ENCODE results near the gene NT5C1A.

The NT5C1A gene

GRCh38 chr1:39657923-39658485 is 13.9 kb downstream of the NT5C1A start:
- peak; percentile 49 for DNase-seq

GRCh38 chr1:39657402-39657801 is 14.5 kb downstream of the NT5C1A start:
- DNase-seq = no peak

- no peak for DNase-seq
Measured at GRCh38 chr1:39656391-39656790, 15.5 kb downstream of the NT5C1A start.

- DNase-seq = no peak
Measured at GRCh38 chr1:39655578-39656268, 16.2 kb downstream of the NT5C1A start.

- no peak for DNase-seq
Measured at GRCh38 chr1:39654291-39654690, 17.6 kb downstream of the NT5C1A start.

GRCh38 chr1:39653546-39654031 is 18.3 kb downstream of the NT5C1A start:
- DNase-seq = peak; percentile 79

- no peak for DNase-seq
Measured at GRCh38 chr1:39652554-39652953, 19.4 kb downstream of the NT5C1A start.

- DNase-seq = no peak
Measured at GRCh38 chr1:39652105-39652504, 19.8 kb downstream of the NT5C1A start.

- DNase-seq = no peak
Measured at GRCh38 chr1:39650431-39650830, 21.5 kb downstream of the NT5C1A start.

- DNase-seq = no peak
Measured at GRCh38 chr1:39649636-39650185, 22.2 kb downstream of the NT5C1A start.

- DNase-seq = no peak
Measured at GRCh38 chr1:39648496-39648895, 23.4 kb downstream of the NT5C1A start.

- DNase-seq = no peak
Measured at GRCh38 chr1:39647247-39647646, 24.7 kb downstream of the NT5C1A start.

GRCh38 chr1:39646232-39647081 is 25.4 kb downstream of the NT5C1A start:
- no peak for DNase-seq

- DNase-seq = no peak
Measured at GRCh38 chr1:39645411-39646043, 26.4 kb downstream of the NT5C1A start.

GRCh38 chr1:39643705-39644104 is 28.2 kb downstream of the NT5C1A start:
- DNase-seq = no peak

GRCh38 chr1:39642796-39643195 is 29.1 kb downstream of the NT5C1A start:
- DNase-seq = no peak

- DNase-seq = no peak
Measured at GRCh38 chr1:39640861-39641260, 31.0 kb downstream of the NT5C1A start.

- DNase-seq = no peak
Measured at GRCh38 chr1:39639305-39640130, 32.4 kb downstream of the NT5C1A start, which contains the start of gene HEYL. HEYL (minus strand) TSS chr1:39639643; CDS start chr1:39639625, 18 bp downstream.

- no peak for DNase-seq
Measured at GRCh38 chr1:39638965-39639304, 33.0 kb downstream of the NT5C1A start.

GRCh38 chr1:39637361-39637760 is 34.5 kb downstream of the NT5C1A start:
- no peak for DNase-seq

GRCh38 chr1:39635871-39636210 is 36.1 kb downstream of the NT5C1A start:
- DNase-seq = no peak

GRCh38 chr1:39635205-39635870 is 36.6 kb downstream of the NT5C1A start:
- DNase-seq = no peak
